ENCODE measurements around the gene RDH12. TPM values are rescaled to one million over a fixed set of nuclear protein-coding genes. Genes with fewer than 3 reads are reported as not detected.

RDH12 gene
- total RNA-seq, 3 donors from 2014 or later (not counting 1 experiment from before 2014, with no cell fraction given) = not detected

GRCh38 chr14:67762051-67762450, 60.4 kb downstream of the RDH12 start:
- no peaks in the 10 kb centered on the region for H3K4me1 Mint-ChIP-seq
- H3K27me3 ChIP-seq (ENCODE audit: control insufficient read depth, insufficient read depth, low read length) = no peaks in the 10 kb centered on the region
- peaks cover 59% of the 10 kb centered on the region for H3K36me3 ChIP-seq (ENCODE audit: control insufficient read depth, insufficient read depth, low read length)
- H3K27ac ChIP-seq (ENCODE audit: low read length) = no peak overlapping the region
- no peak overlapping the region for H3K4me3 ChIP-seq (ENCODE audit: low read length)
- WGBS (ENCODE audit: insufficient coverage) = 58% methylated on average over 5 of the region's 5 CpGs
- no peak overlapping the region for H3K4me3 Mint-ChIP-seq
- no peaks in the 10 kb centered on the region for H3K4me1 ChIP-seq (ENCODE audit: control insufficient read depth, insufficient read depth, low read length)
- no peak overlapping the region for H3K27ac Mint-ChIP-seq
- no peak for DNase-seq
- intact Hi-C loops (cut with micrococcal nuclease) = no loop called here
- peaks cover 26% of the 10 kb centered on the region for H3K36me3 Mint-ChIP-seq
- ATAC-seq = no peak
- H3K9me3 Mint-ChIP-seq = no peaks in the 10 kb centered on the region
- no peaks in the 10 kb centered on the region for H3K27me3 Mint-ChIP-seq (ENCODE audit: low read depth in 2 of 2)
- no peaks in the 10 kb centered on the region for H3K9me3 ChIP-seq (ENCODE audit: control insufficient read depth, insufficient read depth, low read length)
- no peak for TF ChIP-seq CTCF (IDR thresholded peaks at IDR 0.05)

- no peaks in the 10 kb centered on the region for H3K9me3 Mint-ChIP-seq
- peaks cover 38% of the 10 kb centered on the region for H3K36me3 Mint-ChIP-seq
- H3K4me3 Mint-ChIP-seq = no peak overlapping the region
- peaks cover 67% of the 10 kb centered on the region for H3K36me3 ChIP-seq (ENCODE audit: control insufficient read depth, insufficient read depth, low read length)
- H3K27me3 Mint-ChIP-seq (ENCODE audit: low read depth in 2 of 2) = no peaks in the 10 kb centered on the region
- no peaks in the 10 kb centered on the region for H3K4me1 Mint-ChIP-seq
- intact Hi-C loops (cut with micrococcal nuclease) = no loop called here
- H3K27me3 ChIP-seq (ENCODE audit: control insufficient read depth, insufficient read depth, low read length) = no peaks in the 10 kb centered on the region
- H3K27ac Mint-ChIP-seq = no peak overlapping the region
- TF ChIP-seq CTCF (IDR thresholded peaks at IDR 0.05) = no peak
- no peaks in the 10 kb centered on the region for H3K4me1 ChIP-seq (ENCODE audit: control insufficient read depth, insufficient read depth, low read length)
- H3K27ac ChIP-seq (ENCODE audit: low read length) = no peak overlapping the region
- DNase-seq (no peak), ATAC-seq (no peak)
- 90% methylated on average over 3 of the region's 4 CpGs for WGBS (ENCODE audit: insufficient coverage)
- no peaks in the 10 kb centered on the region for H3K9me3 ChIP-seq (ENCODE audit: control insufficient read depth, insufficient read depth, low read length)
- no peak overlapping the region for H3K4me3 ChIP-seq (ENCODE audit: low read length)
Observed at GRCh38 chr14:67763158-67763822, 61.6 kb downstream of the RDH12 start.

- H3K4me3 Mint-ChIP-seq = no peak overlapping the region
- H3K36me3 Mint-ChIP-seq = peaks cover 50% of the 10 kb centered on the region
- H3K4me1 ChIP-seq (ENCODE audit: control insufficient read depth, insufficient read depth, low read length) = no peaks in the 10 kb centered on the region
- H3K9me3 ChIP-seq (ENCODE audit: control insufficient read depth, insufficient read depth, low read length) = no peaks in the 10 kb centered on the region
- TF ChIP-seq CTCF (IDR thresholded peaks at IDR 0.05) = no peak
- H3K27me3 Mint-ChIP-seq (ENCODE audit: low read depth in 2 of 2) = no peaks in the 10 kb centered on the region
- ATAC-seq = no peak
- 94% methylated on average over 3 of the region's 4 CpGs for WGBS (ENCODE audit: insufficient coverage)
- DNase-seq = no peak
- peaks cover 77% of the 10 kb centered on the region for H3K36me3 ChIP-seq (ENCODE audit: control insufficient read depth, insufficient read depth, low read length)
- intact Hi-C loops (cut with micrococcal nuclease) = no loop called here
- H3K27ac Mint-ChIP-seq = no peak overlapping the region
- no peak overlapping the region for H3K4me3 ChIP-seq (ENCODE audit: low read length)
- no peaks in the 10 kb centered on the region for H3K27me3 ChIP-seq (ENCODE audit: control insufficient read depth, insufficient read depth, low read length)
- H3K4me1 Mint-ChIP-seq = no peaks in the 10 kb centered on the region
- no peaks in the 10 kb centered on the region for H3K9me3 Mint-ChIP-seq
- no peak overlapping the region for H3K27ac ChIP-seq (ENCODE audit: low read length)
Observed at GRCh38 chr14:67764496-67764895, 62.8 kb downstream of the RDH12 start.
